ENCODE results near the gene CEP112.

The CEP112 gene

GRCh38 chr17:65593092-65593854, 598.7 kb downstream of the CEP112 start:
- DNase-seq (ENCODE audit: low spot score), result no peak

GRCh38 chr17:65592125-65592965, 599.6 kb downstream of the CEP112 start:
- no peak for DNase-seq (ENCODE audit: low spot score)

- DNase-seq (ENCODE audit: low spot score), result no peak
These were observed 602.6 kb downstream of the CEP112 start for GRCh38 chr17:65589321-65589720.

GRCh38 chr17:65588181-65588808, 603.6 kb downstream of the CEP112 start:
- peak; percentile 38 for DNase-seq (ENCODE audit: low spot score)

GRCh38 chr17:65587534-65588180, 604.3 kb downstream of the CEP112 start:
- no peak for DNase-seq (ENCODE audit: low spot score)

GRCh38 chr17:65586899-65587298, 605.0 kb downstream of the CEP112 start:
- DNase-seq (ENCODE audit: low spot score), result no peak

Measured in HuH-7 (cell line).